Activated CD4-positive, alpha-beta T cell treated with anti-CD3 and anti-CD28 coated beads, Interleukin-2, amount 10 ng/mL, durations not matched to agents 24 days and 14 days (primary cell): ENCODE data around the gene ALKBH5. TPM values are rescaled to one million over a fixed set of nuclear protein-coding genes. Genes with fewer than 3 reads are reported as not detected.

Source experiments
- DNase-seq: peaks from one replicate; pipeline ENCODE4 v3.0.0; 2022
- H3K27ac Mint-ChIP-seq: one replicate; pipeline ENCODE4 v1.8.0; 2022; ENCODE audit warnings: mild to moderate bottlenecking, mixed read lengths
- H3K27me3 Mint-ChIP-seq: one replicate; pipeline ENCODE4 v1.8.0; 2022; ENCODE audit warnings: mixed read lengths
- H3K36me3 Mint-ChIP-seq: one replicate; pipeline ENCODE4 v1.8.0; 2022; ENCODE audit warnings: low read depth, mild to moderate bottlenecking, mixed read lengths
- H3K4me1 Mint-ChIP-seq: one replicate; pipeline ENCODE4 v1.8.0; 2021; ENCODE audit warnings: mixed read lengths
- H3K4me3 Mint-ChIP-seq: one replicate; pipeline ENCODE4 v1.8.0; 2022; ENCODE audit warnings: mild to moderate bottlenecking, moderate library complexity, mixed read lengths
- H3K9me3 Mint-ChIP-seq: one replicate; pipeline ENCODE4 v1.8.0; 2021; ENCODE audit warnings: mixed read lengths
- intact Hi-C: fragments of 100-400 bp; cut with micrococcal nuclease; formaldehyde crosslinking; loops from one replicate; pipeline ENCODE4 v1.15.1; 2023
- total RNA-seq: library from RNA; stranded (reverse); gene quantifications from 2 replicates; pipeline ENCODE4 v1.2.3, GENCODE V29; 2022

Gene ALKBH5
- 158 and 162 TPM in 2 replicates for total RNA-seq

DNA sequence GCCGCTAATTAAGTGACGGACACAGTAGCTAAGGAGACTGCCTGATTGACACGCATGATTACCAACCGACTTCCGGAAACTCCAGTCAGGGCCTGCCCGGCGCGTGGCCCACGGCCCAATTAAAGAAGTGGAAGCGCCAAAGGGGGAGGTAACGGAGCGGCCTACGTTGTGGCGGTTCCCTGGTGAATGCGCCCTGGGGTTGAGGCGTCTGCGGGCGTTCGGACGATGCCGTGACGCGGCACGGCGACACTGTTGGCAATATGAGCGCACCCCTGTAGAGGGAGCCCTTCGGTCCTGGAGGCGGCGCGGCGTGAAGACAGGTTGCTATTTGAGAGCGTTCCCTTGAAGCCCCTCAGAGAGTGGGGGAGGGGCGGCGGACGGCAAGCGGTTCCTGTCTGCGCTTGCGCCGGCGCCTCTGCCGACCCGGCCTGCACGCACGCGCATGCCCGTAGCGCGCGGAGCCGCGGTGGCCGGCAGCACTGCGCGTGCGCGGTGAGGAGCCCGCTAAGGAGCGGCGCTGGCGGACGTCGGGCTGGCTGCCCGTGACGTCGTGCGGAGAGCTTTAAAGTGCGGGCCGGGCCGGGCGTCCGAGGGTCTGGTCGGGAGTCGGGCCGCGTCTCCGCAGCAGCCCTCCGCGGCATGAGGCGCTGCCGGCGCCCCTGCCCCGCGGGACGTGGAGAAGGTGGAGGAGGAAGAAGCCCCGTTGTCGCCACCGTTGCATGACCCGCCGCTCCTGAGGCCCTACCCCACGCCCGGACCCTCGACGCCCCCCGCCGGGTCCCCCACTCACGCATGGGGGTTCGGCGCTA, at the start of gene ALKBH5:
Gene ALKBH5 (plus strand): TSS at position 495 of the 809 bp plus-strand sequence. CDS start 416 bp downstream, outside the sequence.
- H3K27ac Mint-ChIP-seq, result peak within 1 kb of the TSS; percentile 99
- H3K4me1 Mint-ChIP-seq, result peaks cover 56% of the 10 kb centered on the region
- peak; percentile 99 for DNase-seq
- no peaks in the 10 kb centered on the region for H3K9me3 Mint-ChIP-seq
- intact Hi-C loops, result loop anchor here (1.0 to 2.0 kb wide), 7 partner anchors 25 to 211 kb away; partner anchors contain the start of genes DRC3, DRG2, FLII and LLGL1
- peak within 1 kb of the TSS; percentile 97 for H3K4me3 Mint-ChIP-seq
- peaks cover 39% of the 10 kb centered on the region for H3K36me3 Mint-ChIP-seq
- H3K27me3 Mint-ChIP-seq, result no peaks in the 10 kb centered on the region

GRCh38 chr17:18136357-18136756, 47.3 kb upstream of the ALKBH5 start:
- Mint-ChIP-seq H3K9me3 (no peaks in the 10 kb centered on the region), H3K27ac (no peak overlapping the region), H3K36me3 (no peaks in the 10 kb centered on the region), H3K4me1 (no peaks in the 10 kb centered on the region), H3K27me3 (no peaks in the 10 kb centered on the region), H3K4me3 (no peak overlapping the region)
- intact Hi-C loops, result no loop called here
- no peak for DNase-seq

- no peaks in the 10 kb centered on the region for H3K36me3 Mint-ChIP-seq
- H3K9me3 Mint-ChIP-seq, result no peaks in the 10 kb centered on the region
- H3K27me3 Mint-ChIP-seq, result no peaks in the 10 kb centered on the region
- H3K27ac Mint-ChIP-seq, result no peak overlapping the region
- DNase-seq, result no peak
- no peak overlapping the region for H3K4me3 Mint-ChIP-seq
- H3K4me1 Mint-ChIP-seq, result no peaks in the 10 kb centered on the region
- intact Hi-C loops, result no loop called here
These were observed 45.4 kb upstream of the ALKBH5 start for GRCh38 chr17:18138065-18138749.

- Mint-ChIP-seq H3K36me3 (no peaks in the 10 kb centered on the region), H3K4me3 (no peak overlapping the region), H3K27me3 (no peaks in the 10 kb centered on the region), H3K9me3 (no peaks in the 10 kb centered on the region), H3K4me1 (no peaks in the 10 kb centered on the region), H3K27ac (no peak overlapping the region)
- no peak for DNase-seq
- intact Hi-C loops, result no loop called here
These were observed 44.5 kb upstream of the ALKBH5 start for GRCh38 chr17:18139092-18139491.

GRCh38 chr17:18139498-18139897, 44.1 kb upstream of the ALKBH5 start:
- H3K4me3 Mint-ChIP-seq, result no peak overlapping the region
- H3K27ac Mint-ChIP-seq, result no peak overlapping the region
- no peaks in the 10 kb centered on the region for H3K4me1 Mint-ChIP-seq
- no peaks in the 10 kb centered on the region for H3K27me3 Mint-ChIP-seq
- no peaks in the 10 kb centered on the region for H3K36me3 Mint-ChIP-seq
- intact Hi-C loops, result no loop called here
- DNase-seq, result no peak
- no peaks in the 10 kb centered on the region for H3K9me3 Mint-ChIP-seq

DNA sequence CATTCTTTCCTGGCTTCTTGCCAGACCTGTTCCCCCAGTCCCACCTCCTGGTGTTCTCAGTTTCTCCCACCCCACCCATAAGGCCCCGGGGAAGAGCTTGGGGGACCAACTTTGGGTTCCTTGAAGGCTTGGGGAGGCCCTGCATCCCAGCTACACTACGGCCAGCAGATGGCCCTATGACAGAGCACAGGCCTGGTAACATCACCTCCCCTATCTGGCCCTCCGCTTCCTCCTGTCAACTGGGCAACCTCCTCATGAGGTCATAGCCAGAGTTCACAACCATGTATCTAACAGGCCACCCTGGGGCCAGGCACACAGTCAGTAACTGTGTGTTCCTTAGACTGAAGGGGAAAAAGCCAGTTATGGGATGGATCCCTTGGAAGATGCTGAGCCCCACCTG, 43.7 kb upstream of the ALKBH5 start:
- Mint-ChIP-seq H3K9me3 (no peaks in the 10 kb centered on the region), H3K27me3 (no peaks in the 10 kb centered on the region), H3K4me1 (no peaks in the 10 kb centered on the region), H3K27ac (no peak overlapping the region), H3K36me3 (no peaks in the 10 kb centered on the region), H3K4me3 (no peak overlapping the region)
- intact Hi-C loops, result loop anchor here (5.0 kb wide), 1 partner anchor 87 kb away; the partner anchor contains the start of gene LLGL1
- no peak for DNase-seq

- intact Hi-C loops, result loop anchor here (1.0 to 5.0 kb wide), 2 partner anchors 43 to 87 kb away; partner anchors contain the start of genes ALKBH5 and LLGL1
- Mint-ChIP-seq H3K27ac (no peak overlapping the region), H3K36me3 (no peaks in the 10 kb centered on the region), H3K27me3 (no peaks in the 10 kb centered on the region), H3K4me3 (no peak overlapping the region), H3K9me3 (no peaks in the 10 kb centered on the region), H3K4me1 (no peaks in the 10 kb centered on the region)
- no peak for DNase-seq
These were observed 43.0 kb upstream of the ALKBH5 start for GRCh38 chr17:18140648-18141047.

DNA sequence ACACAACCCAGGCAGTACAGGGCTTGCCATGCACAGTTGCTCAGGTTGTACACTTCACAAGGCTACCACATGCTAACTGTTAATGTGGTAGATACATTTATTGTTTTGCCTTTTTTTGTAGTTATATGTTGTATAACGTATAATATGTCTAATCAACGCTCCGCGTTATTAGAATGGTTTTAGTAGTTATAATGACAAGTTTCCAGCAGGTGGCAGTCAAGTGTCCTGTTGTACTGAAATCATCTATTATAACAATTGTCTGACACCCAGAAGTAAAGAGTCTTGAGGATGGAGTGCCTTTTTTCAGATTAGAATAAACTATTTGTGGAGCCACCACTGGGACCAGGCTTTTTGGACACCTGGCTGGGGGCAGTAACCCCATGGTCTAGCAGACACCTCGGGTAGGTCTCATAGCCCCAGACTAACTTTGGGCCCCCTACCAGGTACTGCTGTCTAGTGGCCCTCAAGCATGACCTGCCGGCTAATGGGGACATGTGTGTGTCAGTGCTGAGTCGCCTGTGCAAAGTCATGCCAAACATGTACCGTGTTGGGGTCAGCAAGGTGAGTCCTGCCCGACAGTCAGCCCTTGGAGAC, 42.3 kb upstream of the ALKBH5 start:
- Mint-ChIP-seq H3K27me3 (no peaks in the 10 kb centered on the region), H3K9me3 (no peaks in the 10 kb centered on the region), H3K4me1 (no peaks in the 10 kb centered on the region), H3K27ac (no peak overlapping the region), H3K4me3 (no peak overlapping the region), H3K36me3 (no peaks in the 10 kb centered on the region)
- peak; percentile 84 for DNase-seq
- intact Hi-C loops, result loop anchor here (1.0 to 5.0 kb wide), 2 partner anchors 42 to 86 kb away; partner anchors contain the start of genes ALKBH5 and LLGL1

GRCh38 chr17:18142417-18142816, 41.2 kb upstream of the ALKBH5 start:
- H3K27me3 Mint-ChIP-seq, result no peaks in the 10 kb centered on the region
- H3K36me3 Mint-ChIP-seq, result no peaks in the 10 kb centered on the region
- intact Hi-C loops, result loop anchor here (5.0 kb wide), 1 partner anchor 85 kb away; the partner anchor contains the start of gene LLGL1
- no peak overlapping the region for H3K27ac Mint-ChIP-seq
- DNase-seq, result no peak
- no peak overlapping the region for H3K4me3 Mint-ChIP-seq
- H3K4me1 Mint-ChIP-seq, result no peaks in the 10 kb centered on the region
- H3K9me3 Mint-ChIP-seq, result no peaks in the 10 kb centered on the region

- H3K27me3 Mint-ChIP-seq, result no peaks in the 10 kb centered on the region
- H3K9me3 Mint-ChIP-seq, result no peaks in the 10 kb centered on the region
- intact Hi-C loops, result loop anchor here (5.0 kb wide), 1 partner anchor 84 kb away; the partner anchor contains the start of gene LLGL1
- DNase-seq, result no peak
- H3K27ac Mint-ChIP-seq, result no peak overlapping the region
- H3K36me3 Mint-ChIP-seq, result no peaks in the 10 kb centered on the region
- no peaks in the 10 kb centered on the region for H3K4me1 Mint-ChIP-seq
- H3K4me3 Mint-ChIP-seq, result no peak overlapping the region
These were observed 40.3 kb upstream of the ALKBH5 start for GRCh38 chr17:18143044-18143936.

- no peaks in the 10 kb centered on the region for H3K27me3 Mint-ChIP-seq
- H3K9me3 Mint-ChIP-seq, result no peaks in the 10 kb centered on the region
- intact Hi-C loops, result loop anchor here (5.0 kb wide), 1 partner anchor 83 kb away; the partner anchor contains the start of gene LLGL1
- no peak for DNase-seq
- H3K27ac Mint-ChIP-seq, result no peak overlapping the region
- no peaks in the 10 kb centered on the region for H3K4me1 Mint-ChIP-seq
- no peaks in the 10 kb centered on the region for H3K36me3 Mint-ChIP-seq
- no peak overlapping the region for H3K4me3 Mint-ChIP-seq
These were observed 39.4 kb upstream of the ALKBH5 start for GRCh38 chr17:18144261-18144660.

- Mint-ChIP-seq H3K4me3 (no peak overlapping the region), H3K4me1 (no peaks in the 10 kb centered on the region), H3K27ac (peak overlapping the region; percentile 48), H3K36me3 (no peaks in the 10 kb centered on the region), H3K9me3 (no peaks in the 10 kb centered on the region), H3K27me3 (no peaks in the 10 kb centered on the region)
- DNase-seq, result no peak
- intact Hi-C loops, result loop anchor here (5.0 kb wide), 1 partner anchor 82 kb away; the partner anchor contains the start of gene LLGL1
These were observed 38.8 kb upstream of the ALKBH5 start for GRCh38 chr17:18144855-18145254.

- Mint-ChIP-seq H3K4me3 (no peak overlapping the region), H3K4me1 (no peaks in the 10 kb centered on the region), H3K9me3 (no peaks in the 10 kb centered on the region), H3K36me3 (no peaks in the 10 kb centered on the region), H3K27ac (no peak overlapping the region), H3K27me3 (no peaks in the 10 kb centered on the region)
- intact Hi-C loops, result no loop called here
- no peak for DNase-seq
These were observed 37.8 kb upstream of the ALKBH5 start for GRCh38 chr17:18145811-18146210.
